ENCODE results near the gene MYO10.

- TF ChIP-seq CTCF (conservative IDR thresholded peaks at IDR 0.05) (no peak), ZFX (IDR thresholded peaks at IDR 0.05) (no peak)
Measured at GRCh38 chr5:16974981-16975380, 38.9 kb upstream of the MYO10 start.

Data from C4-2B (cell line).